Stimulated activated CD8-positive, alpha-beta memory T cell treated with anti-CD3 and anti-CD28 coated beads, Interleukin-15, amount 100 ng/mL, for 4 hours (primary cell): Measurements from ENCODE around the gene RASEF.

Source experiments
- DNase-seq, 2 donors: peaks; one replicate each; pipeline ENCODE4 v3.0.0-alpha.2; 2020; ENCODE audit warnings: low read depth in 2 of 2

The RASEF gene

DNA sequence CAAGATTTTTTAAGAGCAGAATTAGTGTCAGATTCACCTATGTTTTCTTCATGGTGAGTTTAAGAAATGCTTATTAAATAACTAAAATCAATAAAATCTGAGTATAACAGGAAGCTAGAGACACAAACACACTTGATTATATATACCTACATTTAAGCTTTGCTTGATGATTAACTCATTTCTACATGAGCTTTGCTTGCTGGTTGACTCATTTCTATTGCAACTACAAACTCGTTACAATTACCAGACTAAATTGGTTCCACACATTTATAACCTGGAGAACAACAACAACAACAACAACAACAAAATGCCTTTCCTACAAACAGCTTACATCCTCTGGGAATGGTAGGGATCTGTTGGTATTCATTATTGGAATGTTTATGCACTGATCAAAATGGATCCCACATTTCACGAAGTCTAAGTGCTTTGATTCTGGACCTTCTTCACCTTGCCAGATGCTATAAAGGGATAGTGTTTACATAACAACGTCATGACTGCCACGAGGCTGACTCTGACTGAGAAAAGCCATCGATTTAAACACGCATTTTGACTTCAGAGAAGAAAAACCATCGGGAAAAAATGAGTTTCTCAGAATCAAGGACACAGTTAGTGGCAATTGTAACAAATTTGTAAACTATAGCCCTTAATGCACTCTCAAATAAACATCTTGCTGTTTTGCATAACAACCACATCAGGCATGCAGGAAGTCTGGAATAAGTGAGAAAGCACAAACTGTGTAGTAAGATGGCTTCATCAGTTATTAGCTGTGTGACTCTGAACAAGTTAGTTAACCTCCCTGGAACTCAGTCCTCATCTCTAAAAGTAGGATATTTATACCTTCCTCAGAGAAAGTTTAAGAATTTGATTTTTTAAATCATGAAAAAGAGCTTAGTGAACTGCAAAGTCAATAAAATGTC, 49.8 kb downstream of the RASEF start:
- DNase-seq, result no peak

DNA sequence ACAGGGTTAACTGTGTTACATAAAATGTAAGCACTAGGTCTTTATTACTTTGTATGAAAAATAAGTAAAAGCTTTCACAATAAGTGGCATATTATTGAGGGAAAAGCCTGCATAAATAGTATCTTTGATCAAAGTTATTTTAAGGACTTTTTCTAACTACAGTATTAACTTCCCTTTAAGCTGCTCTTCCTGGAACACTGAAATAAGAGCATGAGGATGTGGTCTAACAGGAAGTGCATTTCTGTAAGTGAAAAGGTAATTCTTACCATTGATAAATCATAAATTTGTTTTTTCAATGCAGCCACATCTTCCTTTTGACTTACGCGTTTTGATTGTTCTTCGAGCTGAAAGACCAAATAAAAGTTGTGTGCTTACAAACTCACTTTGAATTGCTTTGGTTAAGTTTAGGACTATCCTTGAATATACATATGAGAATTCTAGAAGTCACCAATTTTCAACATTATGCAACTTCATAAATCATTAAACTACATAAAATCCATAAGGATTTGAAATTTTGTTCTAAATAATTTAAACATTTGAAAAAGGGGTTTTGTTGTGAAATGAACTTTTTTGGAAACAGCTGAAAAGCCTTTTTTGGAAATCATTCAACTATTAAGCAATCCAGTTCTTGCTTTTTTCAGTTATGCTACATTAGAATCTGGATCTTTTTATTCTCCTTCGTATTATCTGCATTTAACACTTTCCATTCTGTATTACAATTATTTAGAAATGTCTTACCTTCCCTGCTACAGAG, 50.6 kb downstream of the RASEF start:
- no peak for DNase-seq

DNA sequence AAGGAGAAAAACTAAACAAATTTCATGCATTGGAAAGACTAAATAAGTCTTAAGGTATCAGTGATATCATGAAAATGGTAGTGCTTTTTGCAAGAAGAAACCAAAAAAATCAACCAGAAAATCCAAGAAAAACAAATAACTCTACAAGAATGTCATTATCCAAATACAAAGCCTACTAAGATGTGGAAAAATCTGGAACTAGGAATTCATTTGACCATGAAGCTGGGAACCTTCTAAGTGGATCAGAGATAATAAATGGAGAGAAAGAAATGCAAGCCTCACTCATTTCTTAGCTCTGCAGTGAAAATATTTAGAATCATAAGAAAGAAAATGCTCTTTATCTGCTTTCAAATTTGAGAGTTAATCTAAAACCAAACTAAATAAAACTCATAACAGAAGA, 51.3 kb downstream of the RASEF start:
- no peak for DNase-seq

DNA sequence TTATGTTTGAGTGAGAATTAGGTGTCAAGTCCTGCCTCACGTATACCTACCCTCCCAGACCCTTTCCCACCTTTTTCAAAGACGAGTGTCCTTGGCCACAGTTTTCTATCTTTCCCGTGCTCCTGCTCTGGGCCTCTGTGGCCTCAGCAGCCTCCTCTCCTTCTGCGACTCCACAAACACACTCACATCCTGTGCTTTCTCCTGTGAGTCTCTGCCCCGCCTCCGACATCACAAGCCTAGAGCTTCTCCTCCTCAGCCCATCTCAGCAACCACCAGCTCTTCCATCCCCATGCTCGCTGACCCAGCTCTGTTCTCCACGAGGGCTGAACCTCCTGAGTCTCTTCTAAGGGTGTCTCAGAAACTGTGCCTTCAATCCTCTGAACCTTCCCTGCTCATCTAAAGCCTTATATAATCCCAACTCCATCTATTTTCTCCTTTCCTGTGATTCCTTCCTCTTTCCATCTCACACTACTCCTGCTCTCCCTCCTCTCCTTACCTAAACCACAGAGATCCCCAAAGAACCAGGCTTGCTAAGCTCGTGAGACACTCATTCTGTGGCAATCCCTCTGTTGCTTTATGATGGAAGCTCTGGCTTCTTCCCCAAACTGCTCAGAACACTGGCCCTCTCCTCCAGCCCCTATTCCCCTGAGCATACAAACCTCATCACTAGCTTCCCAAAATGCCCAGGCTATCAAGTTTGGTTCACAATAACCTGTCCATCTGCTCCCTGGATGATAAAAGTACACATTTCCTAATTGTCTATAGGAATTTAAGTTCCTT, 55.2 kb downstream of the RASEF start:
- no peak for DNase-seq

DNA sequence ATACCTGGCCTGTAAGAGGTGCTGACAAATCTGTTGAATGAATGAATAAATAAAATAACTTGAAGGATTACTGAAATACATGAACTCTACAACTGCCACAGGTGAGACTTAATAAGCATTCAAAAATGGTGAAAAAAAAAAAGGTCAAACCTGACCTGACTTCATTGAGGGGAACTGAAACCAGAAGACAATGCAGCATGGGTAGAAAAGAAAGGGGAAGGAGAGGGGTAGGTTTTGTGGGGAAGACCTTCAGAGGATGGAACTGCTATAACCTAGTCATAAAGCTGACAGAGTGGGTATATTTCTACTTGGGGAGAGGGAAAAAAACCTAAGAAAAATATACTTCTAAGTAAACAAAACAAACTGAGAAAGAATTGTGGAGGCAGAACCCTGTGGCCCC, 56.6 kb downstream of the RASEF start:
- no peak for DNase-seq

DNA sequence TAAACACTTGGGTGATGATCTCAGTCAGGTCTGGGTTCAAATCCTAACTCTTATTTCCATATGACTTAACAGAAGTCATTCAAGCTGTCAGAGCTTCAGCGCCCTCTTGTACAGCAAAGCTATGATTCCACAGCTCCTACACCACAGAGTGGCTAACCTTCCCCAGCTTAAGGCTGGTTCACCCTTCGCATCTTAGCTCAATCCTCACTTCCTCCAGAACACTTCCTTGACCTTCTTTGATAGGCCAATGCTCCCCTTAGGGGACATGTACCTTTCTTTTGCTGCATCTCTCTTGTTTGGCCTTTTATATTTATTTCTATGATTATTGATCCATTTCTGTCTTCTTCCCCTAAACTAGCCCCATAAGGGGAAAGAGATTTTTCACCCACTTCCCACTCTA, 57.0 kb downstream of the RASEF start:
- no peak for DNase-seq

DNA sequence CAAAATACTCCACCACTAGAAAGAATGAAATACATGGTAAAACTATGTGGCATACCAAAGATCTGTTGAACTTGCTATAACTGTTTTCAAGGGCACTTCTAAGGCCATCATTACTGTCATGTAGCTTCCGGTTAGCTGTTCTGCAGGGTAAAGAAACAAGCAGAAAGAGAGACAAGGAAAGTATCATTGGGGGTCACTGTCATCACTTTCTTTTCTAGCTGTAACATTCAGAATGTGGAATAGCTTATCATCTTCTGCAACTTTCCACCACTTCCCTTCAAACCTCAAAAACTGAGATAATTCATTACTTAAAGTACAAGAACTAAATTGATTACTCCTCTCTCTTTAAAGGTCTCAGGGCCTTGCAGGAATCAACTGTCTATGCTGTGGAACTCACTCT, 57.6 kb downstream of the RASEF start:
- DNase-seq, result no peak

DNA sequence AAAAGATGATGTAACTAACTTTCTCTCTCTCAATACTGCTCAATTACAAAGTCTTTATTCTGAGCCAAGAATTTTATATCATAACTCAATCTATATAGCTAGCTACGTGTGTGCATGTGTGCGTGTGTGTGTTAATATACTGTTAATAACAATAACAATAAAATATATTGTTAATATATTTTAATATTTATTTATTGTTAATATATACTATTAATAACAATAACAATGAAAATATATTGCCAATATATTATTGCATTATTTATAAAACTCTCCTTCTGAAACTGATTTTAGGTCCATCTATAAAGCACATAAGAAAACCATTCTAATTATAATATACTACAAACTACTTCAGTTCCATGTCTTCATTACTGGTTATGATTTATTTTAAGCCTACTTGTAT, 60.6 kb downstream of the RASEF start:
- DNase-seq, result no peak

DNA sequence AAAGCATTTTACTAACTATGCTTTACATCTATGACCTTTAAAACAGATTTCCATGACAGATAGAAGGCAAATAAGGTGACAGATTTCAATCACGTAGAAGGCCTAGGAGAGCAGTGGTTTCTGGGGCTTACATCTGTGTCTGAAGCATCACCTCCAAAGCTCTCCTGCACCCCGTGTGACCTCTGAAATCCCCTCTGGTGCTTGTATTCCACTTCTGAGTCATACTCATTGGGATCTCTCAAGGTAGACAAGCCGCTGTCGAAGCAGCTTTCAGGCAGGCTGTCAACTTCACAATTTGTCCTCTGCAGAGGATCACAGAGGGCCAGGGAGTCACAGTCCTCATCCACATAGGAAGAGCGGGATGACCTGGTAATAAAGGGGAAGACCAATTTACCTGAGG, 62.2 kb downstream of the RASEF start:
- DNase-seq, result no peak

DNA sequence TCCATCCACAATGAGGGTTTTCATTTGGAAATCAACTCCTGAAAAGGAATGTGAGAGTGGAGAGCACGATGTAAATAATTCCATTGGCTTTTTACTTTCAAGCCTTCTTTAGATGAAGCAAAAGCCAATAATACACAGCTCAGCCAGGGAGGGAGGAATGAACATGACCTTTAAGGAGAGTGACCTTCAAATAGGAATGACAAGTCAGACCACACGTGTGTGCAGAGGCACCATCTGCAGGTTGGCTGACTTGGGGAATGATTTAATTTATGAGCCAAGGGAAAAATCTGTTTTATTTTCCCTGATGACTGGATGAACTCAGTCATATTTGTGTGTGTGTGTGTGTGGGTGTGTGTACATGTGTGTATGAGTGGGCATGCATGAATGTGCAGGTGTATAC, 64.5 kb downstream of the RASEF start:
- DNase-seq, result no peak

DNA sequence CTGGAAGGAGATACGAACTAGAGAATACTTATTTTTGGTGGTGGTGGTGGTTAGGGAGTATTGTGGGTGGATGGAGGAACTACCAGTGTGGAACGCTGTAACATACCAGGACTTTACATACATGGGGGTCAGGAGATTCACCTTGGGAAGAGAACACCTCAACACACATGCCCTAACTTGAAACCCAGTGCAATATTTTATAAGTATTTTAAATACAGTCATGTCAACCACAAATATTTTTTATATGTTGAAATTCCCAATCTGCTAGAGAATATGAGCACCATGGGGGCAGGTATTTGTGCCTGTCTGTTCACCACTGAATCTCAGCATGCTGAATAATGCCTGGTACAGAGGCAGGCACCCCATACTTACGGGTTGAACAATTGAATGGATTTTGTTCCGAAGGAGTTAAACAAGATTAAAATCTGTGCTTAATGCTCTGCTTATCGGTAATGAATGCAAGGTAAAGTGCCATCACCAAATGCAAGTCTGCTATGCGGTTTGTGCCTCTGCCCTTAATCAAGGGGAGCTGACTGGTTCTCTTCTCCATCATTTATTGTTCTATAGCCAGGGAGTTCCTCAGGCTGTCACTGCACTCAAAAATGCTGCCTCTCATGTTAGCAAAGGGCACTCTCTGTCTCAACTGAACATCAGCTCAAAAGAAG, 65.3 kb downstream of the RASEF start:
- DNase-seq, result no peak

DNA sequence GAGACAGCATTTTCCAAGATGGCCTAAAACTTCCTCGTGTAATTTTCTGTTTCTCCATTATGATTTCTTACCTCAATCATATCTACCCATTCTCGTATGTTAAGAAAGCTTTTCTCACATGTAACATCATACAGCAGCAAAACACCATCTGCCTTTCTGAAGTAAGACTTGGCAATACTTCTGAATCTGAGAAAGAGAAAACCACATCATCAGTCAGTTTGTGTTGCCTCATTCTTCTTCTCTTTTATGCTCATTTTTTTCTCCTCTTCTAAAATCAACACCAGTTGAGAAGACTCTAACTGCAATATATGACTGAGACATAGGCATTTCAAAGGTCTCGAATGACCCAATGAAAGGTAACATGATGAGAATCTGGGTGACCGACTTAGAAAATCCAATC, 66.0 kb downstream of the RASEF start:
- DNase-seq, result no peak

DNA sequence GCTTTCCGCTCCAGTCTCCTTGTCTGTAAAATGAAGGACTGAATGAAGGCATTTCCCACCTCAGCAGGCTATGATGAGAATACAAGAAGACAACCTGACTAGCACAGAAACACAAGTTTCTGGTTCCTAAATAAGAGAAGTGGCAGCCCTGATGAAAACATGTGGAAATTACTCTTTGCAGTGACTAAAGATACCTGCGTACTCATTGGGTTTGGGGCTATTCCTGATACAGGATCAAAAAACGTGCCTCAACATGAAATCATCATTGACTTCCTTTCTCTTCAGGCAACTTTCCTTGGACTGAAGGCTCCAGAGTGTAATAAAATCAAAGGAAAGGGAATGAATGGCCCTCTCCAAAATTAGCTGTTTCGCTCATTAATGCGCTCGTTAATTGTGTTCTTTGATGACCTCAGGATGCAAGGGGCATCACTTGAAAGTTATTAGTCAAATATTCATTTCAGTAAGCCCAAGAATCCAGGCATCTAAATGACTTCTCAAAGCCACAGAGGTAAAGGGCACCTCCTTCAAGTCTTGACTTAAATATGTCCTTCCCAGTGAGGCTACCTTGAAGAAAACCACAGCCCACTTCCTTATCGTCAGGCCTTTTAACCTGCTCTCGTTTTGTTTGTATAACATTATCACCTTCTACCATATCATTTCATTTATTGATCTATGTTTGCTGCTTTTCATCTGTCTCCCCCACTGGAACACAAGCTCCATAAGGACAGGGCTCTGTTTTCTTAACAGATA, 68.9 kb downstream of the RASEF start:
- no peak for DNase-seq

DNA sequence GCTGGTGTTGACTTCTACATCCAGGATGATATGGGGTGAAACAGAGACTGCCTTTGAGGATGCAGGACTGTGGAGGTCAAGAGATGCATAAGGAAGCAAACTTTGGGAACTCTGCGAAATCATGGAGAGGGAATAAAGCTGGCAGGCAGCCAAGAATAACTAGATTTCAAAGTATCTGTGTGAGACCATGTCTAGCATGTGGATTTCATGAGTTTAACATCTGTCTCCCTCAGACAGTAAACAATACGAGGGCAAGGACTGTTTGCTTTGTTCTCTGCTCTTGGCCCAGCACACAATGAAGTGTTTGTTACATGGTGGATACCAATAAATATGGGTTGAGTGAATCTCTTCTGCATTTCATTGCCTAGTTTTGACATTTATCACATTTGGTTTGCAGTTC, 71.3 kb downstream of the RASEF start:
- no peak for DNase-seq

DNA sequence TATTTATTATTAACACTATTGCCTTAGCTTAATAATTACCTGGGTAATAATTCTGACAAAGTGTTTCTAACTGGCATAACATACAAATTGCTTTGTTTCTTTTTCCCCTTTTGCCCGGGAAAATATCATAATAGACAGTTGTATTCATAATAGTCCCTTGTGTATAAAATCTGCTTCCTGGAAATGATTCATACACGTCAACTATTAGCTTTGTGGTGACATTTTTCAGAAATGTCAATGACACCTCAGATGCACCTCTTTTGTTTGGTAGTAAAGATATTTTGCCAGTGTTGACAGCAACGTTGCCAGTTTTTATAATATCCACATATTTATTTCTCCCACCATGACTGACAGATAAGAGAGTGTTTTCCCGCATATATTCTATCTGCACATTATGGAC, 73.0 kb downstream of the RASEF start:
- DNase-seq, result no peak

DNA sequence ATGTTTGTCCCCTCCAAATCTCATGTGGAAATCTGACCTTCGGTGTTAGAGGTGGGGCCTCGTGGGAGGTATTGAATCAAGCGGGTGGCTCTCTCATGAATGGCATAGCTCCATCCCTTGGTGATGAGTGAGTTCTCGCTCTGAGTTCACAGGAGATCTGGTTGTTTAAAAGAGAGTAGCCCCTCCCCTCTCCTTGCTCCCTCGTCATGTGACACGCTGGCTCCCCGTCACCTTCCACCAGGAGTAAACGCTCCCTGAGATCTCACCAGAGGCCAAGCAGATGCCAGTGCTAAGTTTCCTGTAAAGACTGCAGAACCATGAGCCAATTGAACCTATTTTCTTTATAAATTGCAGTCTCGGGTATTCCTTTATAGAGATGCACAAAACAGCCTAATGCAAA, 74.5 kb downstream of the RASEF start:
- DNase-seq, result no peak

DNA sequence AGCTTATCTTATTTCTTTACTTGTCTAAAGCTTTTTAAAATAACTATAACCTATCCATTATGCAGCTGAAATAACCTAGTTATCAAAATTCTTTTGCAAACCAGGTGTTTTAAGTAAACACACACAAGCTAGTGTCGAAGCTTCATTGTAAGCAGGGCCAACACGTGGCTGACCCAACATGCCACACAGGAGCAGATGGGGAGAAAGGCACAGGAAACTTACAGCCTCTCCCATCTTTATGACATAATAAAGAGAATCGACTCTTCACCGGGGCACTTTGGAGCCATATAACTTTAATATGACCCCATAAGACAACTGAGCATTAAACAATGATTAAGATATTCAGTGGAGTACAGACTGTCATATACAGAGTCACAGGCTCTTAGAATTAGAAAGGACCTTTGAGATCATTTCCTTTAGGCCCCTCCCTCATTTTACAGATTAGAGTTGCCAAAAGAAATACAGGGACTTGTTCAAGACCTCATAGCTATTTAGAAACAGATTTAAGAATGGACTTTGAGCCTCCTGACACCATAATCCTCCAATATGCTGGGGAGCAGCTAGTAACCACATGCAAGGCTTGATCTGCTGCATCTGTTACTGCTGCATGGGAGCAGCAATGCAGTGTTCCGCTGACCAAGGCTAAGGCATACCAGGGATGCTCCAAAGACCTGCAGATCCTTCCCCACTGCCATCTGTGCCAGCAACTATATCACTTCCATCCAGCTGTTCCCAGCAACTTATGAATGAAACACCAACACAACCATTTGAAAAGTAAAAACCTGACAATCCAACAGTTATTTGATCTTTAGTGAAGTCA, 75.4 kb downstream of the RASEF start:
- DNase-seq, result no peak

DNA sequence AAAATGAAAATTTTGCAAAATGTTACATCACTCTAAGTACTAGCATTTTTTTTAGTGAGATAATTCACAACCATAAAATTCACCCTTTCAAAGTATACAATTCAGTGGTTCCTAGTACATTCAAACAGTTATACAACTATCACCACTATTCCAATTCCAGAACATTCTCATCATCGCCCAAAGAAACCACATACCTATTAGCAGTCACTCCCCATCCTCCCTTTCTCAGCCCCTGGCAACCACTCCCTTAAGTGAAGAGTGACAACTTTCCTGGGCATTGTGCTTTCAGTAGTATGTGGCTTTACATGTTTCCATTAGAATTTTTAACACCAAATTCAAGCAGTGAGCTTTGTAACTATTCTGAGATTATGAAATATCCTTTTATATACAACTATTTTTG, 81.4 kb downstream of the RASEF start:
- no peak for DNase-seq

DNA sequence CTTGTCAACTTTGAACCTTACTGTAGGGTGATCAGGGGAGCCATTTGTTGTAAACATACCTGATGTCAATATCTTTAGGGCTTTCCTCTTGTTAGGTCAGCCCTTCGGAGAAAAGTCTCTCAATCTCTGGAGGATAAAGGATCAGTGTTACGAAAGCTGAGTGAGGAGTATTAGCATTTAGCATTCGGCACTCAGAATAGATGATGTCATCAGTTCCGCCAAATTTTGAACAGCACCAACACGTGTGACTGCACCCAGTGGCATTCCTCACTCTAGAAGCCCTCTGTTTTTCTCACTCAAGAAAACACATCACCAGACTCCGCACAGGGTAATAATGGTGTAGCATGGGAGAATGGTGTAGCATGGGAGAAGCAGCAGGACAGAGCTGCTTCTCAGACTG, 87.8 kb downstream of the RASEF start:
- no peak for DNase-seq

DNA sequence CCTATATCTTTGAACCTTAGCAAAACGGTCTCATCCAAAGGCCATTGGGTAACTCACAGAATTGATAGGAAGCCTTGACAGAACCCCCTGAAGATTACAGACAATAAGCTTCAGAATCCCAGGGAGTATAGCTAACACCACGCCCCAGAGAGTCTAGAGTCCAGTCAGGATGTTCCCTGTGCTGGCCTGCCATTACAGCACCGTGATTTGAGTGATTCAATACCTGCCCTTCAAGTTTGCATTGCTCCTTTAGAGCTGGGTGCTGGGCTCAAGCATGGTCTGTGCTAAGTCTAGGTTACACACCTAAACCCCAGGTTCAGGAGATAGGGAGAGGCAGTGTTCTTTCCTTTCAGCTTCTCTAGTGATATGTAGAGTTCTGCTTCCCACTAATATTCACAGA, 90.5 kb downstream of the RASEF start:
- DNase-seq, result no peak
